Mesenchymal stem cell (in vitro differentiated cells and primary cell): ENCODE data around the gene TRIM33.

Source experiments
- DNase-seq: peaks from one replicate; pipeline ENCODE4 v3.0.0-alpha.2; 2013
- H2AFZ ChIP-seq: one replicate; pipeline ENCODE4 v1.6.1; 2013; ENCODE audit warnings: low read depth, mild to moderate bottlenecking, control low read depth, inconsistent platforms, low read length, moderate library complexity
- H2AK5ac ChIP-seq: 2 replicates; pipeline ENCODE4 v1.6.1; 2013; ENCODE audit warnings: low read length, moderate library complexity, mild to moderate bottlenecking, inconsistent platforms; ENCODE audit not compliant: severe bottlenecking
- H2BK120ac ChIP-seq: one replicate; pipeline ENCODE4 v1.6.1; 2013; ENCODE audit warnings: low read depth, mild to moderate bottlenecking, inconsistent platforms, low read length, moderate library complexity
- H2BK12ac ChIP-seq, 2 experiments: one replicate each; pipeline ENCODE4 v1.6.1; 2013; ENCODE audit warnings: inconsistent platforms in 2 of 2, low read length in 2 of 2, mild to moderate bottlenecking in 2 of 2, moderate library complexity in 2 of 2, control low read depth in 1 of 2
- H2BK15ac ChIP-seq: one replicate; pipeline ENCODE4 v1.6.1; 2013; ENCODE audit warnings: mild to moderate bottlenecking, low read depth, inconsistent platforms; ENCODE audit not compliant: poor library complexity, severe bottlenecking
- H2BK5ac ChIP-seq: 2 replicates; pipeline ENCODE4 v1.6.1; 2013; ENCODE audit warnings: low read depth, mild to moderate bottlenecking, low read length, control low read depth, inconsistent platforms; ENCODE audit not compliant: poor library complexity, severe bottlenecking
- H3K14ac ChIP-seq, 2 experiments: one replicate each; pipeline ENCODE4 v1.6.1; 2013; ENCODE audit warnings: inconsistent platforms in 2 of 2, low read length in 2 of 2, control low read depth in 1 of 2, mild to moderate bottlenecking in 1 of 2, moderate library complexity in 1 of 2
- H3K18ac ChIP-seq, 2 experiments: one replicate each; pipeline ENCODE4 v1.6.1; 2013; ENCODE audit warnings: inconsistent platforms in 2 of 2, low read length in 2 of 2, control low read depth in 1 of 2, low read depth in 1 of 2, mild to moderate bottlenecking in 1 of 2
- H3K23ac ChIP-seq, 2 experiments: one replicate each; pipeline ENCODE4 v1.6.1; 2013; ENCODE audit warnings: inconsistent platforms in 2 of 2, low read length in 2 of 2, mild to moderate bottlenecking in 2 of 2, moderate library complexity in 2 of 2, control low read depth in 1 of 2
- H3K27ac ChIP-seq: 2 replicates; pipeline ENCODE4 v1.5.1; 2013; ENCODE audit warnings: mild to moderate bottlenecking, moderate library complexity, low read length, control low read depth, inconsistent platforms; ENCODE audit not compliant: poor library complexity, severe bottlenecking
- H3K27me3 ChIP-seq, 2 experiments: 2 replicates each; pipeline versions ENCODE4 v1.6.1 to v1.7.0; 2013; ENCODE audit warnings: low read length in 2 of 2, mild to moderate bottlenecking in 2 of 2, moderate library complexity in 2 of 2, control low read depth in 1 of 2, inconsistent platforms in 1 of 2; ENCODE audit not compliant: control insufficient read depth in 1 of 2, insufficient read depth in 1 of 2
- H3K36me3 ChIP-seq, 2 experiments: 2 replicates each; pipeline versions ENCODE4 v1.6.1 to v1.7.0; 2013; ENCODE audit warnings: low read length in 2 of 2, control low read depth in 1 of 2, inconsistent platforms in 1 of 2, low read depth in 1 of 2, mild to moderate bottlenecking in 1 of 2; ENCODE audit not compliant: insufficient read depth in 2 of 2, control insufficient read depth in 1 of 2
- H3K4ac ChIP-seq, 2 experiments: one replicate each; pipeline ENCODE4 v1.6.1; 2013; ENCODE audit warnings: inconsistent platforms in 2 of 2, low read length in 2 of 2, mild to moderate bottlenecking in 2 of 2, moderate library complexity in 2 of 2, control low read depth in 1 of 2, low read depth in 1 of 2
- H3K4me1 ChIP-seq: 2 replicates; pipeline ENCODE4 v1.6.1; 2013; ENCODE audit warnings: low read depth, low read length, control low read depth; ENCODE audit not compliant: control insufficient read depth, insufficient read depth
- H3K4me2 ChIP-seq: 2 replicates; pipeline ENCODE4 v1.6.1; 2013; ENCODE audit warnings: low read length, mild to moderate bottlenecking, inconsistent platforms; ENCODE audit not compliant: poor library complexity, severe bottlenecking
- H3K4me3 ChIP-seq, 2 experiments: 2 replicates each; pipeline versions ENCODE4 v1.5.1 to v1.7.0; 2013; ENCODE audit warnings: low read length in 2 of 2, mild to moderate bottlenecking in 2 of 2, control low read depth in 1 of 2, low read depth in 1 of 2; ENCODE audit not compliant: insufficient read depth in 1 of 2
- H3K79me1 ChIP-seq: replicated peaks from 2 replicates; pipeline ENCODE4 v1.6.1; 2013; ENCODE audit warnings: mild to moderate bottlenecking, control low read depth, low read length, inconsistent platforms; ENCODE audit not compliant: poor library complexity, severe bottlenecking
- H3K9ac ChIP-seq: 2 replicates; pipeline ENCODE4 v1.7.0; 2013; ENCODE audit warnings: mild to moderate bottlenecking, low read length, moderate library complexity
- H3K9me3 ChIP-seq: 2 replicates; pipeline ENCODE4 v1.7.0; 2013; ENCODE audit warnings: mild to moderate bottlenecking, low read length; ENCODE audit not compliant: control insufficient read depth
- H4K8ac ChIP-seq: one replicate; pipeline ENCODE4 v1.6.1; 2013; ENCODE audit warnings: inconsistent platforms, mild to moderate bottlenecking, low read length, moderate library complexity
- H4K91ac ChIP-seq: one replicate; pipeline ENCODE4 v1.6.1; 2013; ENCODE audit warnings: mild to moderate bottlenecking, low read length, inconsistent platforms
- WGBS: methylation state at CpG from one replicate; pipeline ENCODE4 v1.1.7; 2013; ENCODE audit warnings: mixed read lengths; 5-methylcytosine and 5-hydroxymethylcytosine counted together

The TRIM33 gene

GRCh38 chr1:114454539-114454938 lies 56.5 kb downstream of the TRIM33 start:
- Histone ChIP-seq H2BK5ac (no peak overlapping the region), H3K4ac (no peak overlapping the region), H3K4me1 (no peaks in the 10 kb centered on the region), H3K4me2 (no peak overlapping the region), H3K4me3 (no peak overlapping the region), H2BK15ac (no peak overlapping the region), H2BK12ac (no peak overlapping the region), H3K23ac (no peak overlapping the region), H4K8ac (no peak overlapping the region), H2AFZ (no peak overlapping the region), H3K36me3 (peaks cover 10 to 52% of the 10 kb centered on the region in 2 experiments), H2BK120ac (no peak overlapping the region), H2AK5ac (no peak overlapping the region), H3K18ac (no peak overlapping the region), H3K9ac (no peak overlapping the region), H3K14ac (no peak overlapping the region), H3K27ac (no peak overlapping the region), H3K9me3 (no peaks in the 10 kb centered on the region), H3K79me1 (peaks cover 37% of the 10 kb centered on the region), H3K27me3 (no peaks in the 10 kb centered on the region), H4K91ac (no peak overlapping the region)
- WGBS = no CpG with 5 or more reads among the region's 1 CpG
- no peak for DNase-seq

GRCh38 chr1:114453361-114453784 lies 57.6 kb downstream of the TRIM33 start:
- Histone ChIP-seq H2AK5ac (no peak overlapping the region), H3K4me3 (no peak overlapping the region), H3K23ac (no peak overlapping the region), H2BK12ac (no peak overlapping the region), H3K4ac (no peak overlapping the region), H2AFZ (no peak overlapping the region), H2BK5ac (no peak overlapping the region), H3K4me2 (no peak overlapping the region), H3K9me3 (no peaks in the 10 kb centered on the region), H3K27ac (no peak overlapping the region), H2BK15ac (no peak overlapping the region), H4K8ac (no peak overlapping the region), H2BK120ac (no peak overlapping the region), H3K14ac (no peak overlapping the region), H3K79me1 (peaks cover 33% of the 10 kb centered on the region), H4K91ac (no peak overlapping the region), H3K4me1 (no peaks in the 10 kb centered on the region), H3K18ac (no peak overlapping the region), H3K36me3 (peaks cover 10 to 57% of the 10 kb centered on the region in 2 experiments), H3K27me3 (no peaks in the 10 kb centered on the region), H3K9ac (no peak overlapping the region)
- DNase-seq = no peak
- 98% methylated on average over 2 of the region's 2 CpGs for WGBS

- Histone ChIP-seq H3K4me3 (no peak overlapping the region), H2BK12ac (no peak overlapping the region), H3K18ac (no peak overlapping the region), H3K27ac (no peak overlapping the region), H3K4me1 (no peaks in the 10 kb centered on the region), H3K27me3 (no peaks in the 10 kb centered on the region), H3K36me3 (peaks cover 13 to 53% of the 10 kb centered on the region in 2 experiments), H3K14ac (no peak overlapping the region), H3K23ac (no peak overlapping the region), H2BK15ac (no peak overlapping the region), H4K91ac (no peak overlapping the region), H2BK120ac (no peak overlapping the region), H4K8ac (no peak overlapping the region), H2BK5ac (no peak overlapping the region), H3K9ac (no peak overlapping the region), H2AK5ac (no peak overlapping the region), H2AFZ (no peak overlapping the region), H3K9me3 (no peaks in the 10 kb centered on the region), H3K4ac (no peak overlapping the region), H3K79me1 (peaks cover 32% of the 10 kb centered on the region), H3K4me2 (no peak overlapping the region)
- WGBS = 98% methylated on average over 3 of the region's 3 CpGs
- DNase-seq = no peak
These were observed 62.5 kb downstream of the TRIM33 start for GRCh38 chr1:114448370-114449036.

DNA sequence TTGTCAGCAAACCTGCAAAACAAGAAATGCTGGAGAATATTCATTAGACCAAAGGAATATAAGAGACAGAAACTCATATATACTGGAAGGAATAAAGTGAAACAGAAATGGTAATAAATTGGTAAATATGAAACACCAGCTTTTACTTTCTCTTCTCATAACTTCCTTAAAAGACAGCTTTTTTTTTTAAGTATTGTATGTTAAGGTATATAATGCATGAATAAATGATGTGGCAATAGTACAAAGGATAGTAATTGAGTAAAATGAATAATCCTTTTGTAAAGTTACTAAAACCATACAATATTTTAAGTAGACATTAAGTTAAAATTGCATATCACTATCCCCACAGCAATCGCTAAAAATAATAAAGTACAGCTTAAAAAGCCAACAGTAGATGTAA lies 64.8 kb downstream of the TRIM33 start:
- H2BK120ac ChIP-seq = no peak overlapping the region
- WGBS = no CpG with 5 or more reads among the region's 1 CpG
- no peak for DNase-seq

More for the DNA sequence above, 64.8 kb downstream of the TRIM33 start:
- Histone ChIP-seq H2BK12ac (no peak overlapping the region), H2BK5ac (no peak overlapping the region), H4K91ac (no peak overlapping the region), H2AK5ac (no peak overlapping the region), H3K4me1 (no peaks in the 10 kb centered on the region), H3K9ac (no peak overlapping the region), H3K14ac (no peak overlapping the region), H3K4me2 (no peak overlapping the region), H3K27me3 (no peaks in the 10 kb centered on the region), H3K4me3 (no peak overlapping the region), H3K79me1 (peaks cover 25% of the 10 kb centered on the region), H3K23ac (no peak overlapping the region), H2BK15ac (no peak overlapping the region), H2AFZ (no peak overlapping the region), H3K27ac (no peak overlapping the region), H3K36me3 (peaks cover 13 to 50% of the 10 kb centered on the region in 2 experiments), H4K8ac (no peak overlapping the region), H3K18ac (no peak overlapping the region), H3K9me3 (no peaks in the 10 kb centered on the region), H3K4ac (no peak overlapping the region)
